ENCODE results near the gene ATF3.

DNA sequence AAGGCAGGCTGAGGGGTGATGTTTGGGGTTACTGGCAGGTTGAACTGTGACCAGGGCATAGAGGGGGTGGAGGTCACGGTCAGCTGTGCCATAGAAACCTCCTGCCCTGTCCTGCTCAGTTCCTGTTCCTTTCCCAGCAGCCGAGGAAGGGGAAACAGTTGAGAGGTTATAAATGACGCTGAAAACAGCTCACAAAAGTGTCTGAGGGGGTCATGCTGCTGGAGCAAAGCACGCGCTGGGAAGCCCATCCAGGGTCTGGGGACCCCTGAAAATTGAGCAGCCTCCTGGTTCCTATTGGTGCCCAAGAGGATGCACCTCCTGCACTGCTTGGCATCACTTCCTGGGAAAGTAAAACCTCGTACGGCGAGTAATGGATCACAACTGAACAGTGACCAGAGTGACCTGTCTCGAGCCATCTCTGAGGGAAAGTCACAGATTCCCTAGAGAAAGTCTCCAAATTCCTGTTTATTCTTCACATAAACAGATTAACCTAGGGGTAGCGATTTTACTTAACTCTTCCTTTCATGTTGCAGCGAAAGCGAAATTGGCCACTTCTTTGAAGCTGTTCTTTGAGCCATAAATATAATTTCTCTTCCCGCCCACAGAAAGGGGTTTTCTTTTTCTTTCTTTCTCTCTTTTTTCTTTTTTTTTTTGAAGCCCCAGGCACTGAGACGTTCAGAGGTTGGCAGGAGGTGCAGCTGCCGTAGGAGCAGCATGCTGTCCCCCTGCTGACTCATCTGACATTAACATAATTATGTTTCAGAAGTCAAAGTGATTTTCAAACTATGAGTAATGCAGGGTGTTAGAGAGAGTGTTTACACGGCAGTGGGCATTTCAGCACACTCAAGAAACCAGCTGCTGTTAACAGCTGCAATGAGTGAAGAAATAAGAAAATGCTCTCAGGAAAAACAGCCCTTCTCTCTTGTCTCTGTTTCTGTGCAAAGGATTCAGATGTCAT lies 41.8 kb upstream of the ATF3 start:
- TF ChIP-seq, protein P1, sequence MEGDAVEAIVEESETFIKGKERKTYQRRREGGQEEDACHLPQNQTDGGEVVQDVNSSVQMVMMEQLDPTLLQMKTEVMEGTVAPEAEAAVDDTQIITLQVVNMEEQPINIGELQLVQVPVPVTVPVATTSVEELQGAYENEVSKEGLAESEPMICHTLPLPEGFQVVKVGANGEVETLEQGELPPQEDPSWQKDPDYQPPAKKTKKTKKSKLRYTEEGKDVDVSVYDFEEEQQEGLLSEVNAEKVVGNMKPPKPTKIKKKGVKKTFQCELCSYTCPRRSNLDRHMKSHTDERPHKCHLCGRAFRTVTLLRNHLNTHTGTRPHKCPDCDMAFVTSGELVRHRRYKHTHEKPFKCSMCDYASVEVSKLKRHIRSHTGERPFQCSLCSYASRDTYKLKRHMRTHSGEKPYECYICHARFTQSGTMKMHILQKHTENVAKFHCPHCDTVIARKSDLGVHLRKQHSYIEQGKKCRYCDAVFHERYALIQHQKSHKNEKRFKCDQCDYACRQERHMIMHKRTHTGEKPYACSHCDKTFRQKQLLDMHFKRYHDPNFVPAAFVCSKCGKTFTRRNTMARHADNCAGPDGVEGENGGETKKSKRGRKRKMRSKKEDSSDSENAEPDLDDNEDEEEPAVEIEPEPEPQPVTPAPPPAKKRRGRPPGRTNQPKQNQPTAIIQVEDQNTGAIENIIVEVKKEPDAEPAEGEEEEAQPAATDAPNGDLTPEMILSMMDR (conservative IDR thresholded peaks at IDR 0.05; ENCODE audit: low read depth, low read length) = no peak
- TF ChIP-seq EZH2phosphoT487 (IDR thresholded peaks at IDR 0.05; ENCODE audit: borderline replicate concordance, low read length) = no peak

All from PC-3 (cell line).